ENCODE measurements around the gene HTR1D.
A peak's percentile ranks its signal among the peaks of the same experiment; 100 is the strongest.

HTR1D gene

DNA sequence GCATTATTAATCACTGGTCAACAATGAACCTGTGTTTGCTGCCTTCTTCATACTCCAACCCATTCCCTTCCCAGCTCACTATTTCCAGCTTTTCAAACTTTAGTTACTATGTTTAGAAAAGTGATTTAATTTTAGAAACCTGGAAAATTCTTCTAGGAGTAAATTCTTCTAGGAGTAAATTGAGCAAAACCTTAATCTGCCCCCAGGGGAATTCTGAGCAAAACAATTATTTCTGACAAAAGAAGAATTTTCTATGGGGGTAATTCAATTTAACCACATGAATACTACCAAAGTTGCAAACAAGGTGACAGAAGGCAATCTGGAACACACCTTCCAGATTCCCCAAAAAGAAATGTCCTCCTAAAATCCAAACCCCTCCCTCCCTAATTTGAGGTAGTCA is 50.4 kb downstream of the HTR1D start:
- no peak for DNase-seq (ENCODE audit: low read depth)
- TF ChIP-seq, protein P1, sequence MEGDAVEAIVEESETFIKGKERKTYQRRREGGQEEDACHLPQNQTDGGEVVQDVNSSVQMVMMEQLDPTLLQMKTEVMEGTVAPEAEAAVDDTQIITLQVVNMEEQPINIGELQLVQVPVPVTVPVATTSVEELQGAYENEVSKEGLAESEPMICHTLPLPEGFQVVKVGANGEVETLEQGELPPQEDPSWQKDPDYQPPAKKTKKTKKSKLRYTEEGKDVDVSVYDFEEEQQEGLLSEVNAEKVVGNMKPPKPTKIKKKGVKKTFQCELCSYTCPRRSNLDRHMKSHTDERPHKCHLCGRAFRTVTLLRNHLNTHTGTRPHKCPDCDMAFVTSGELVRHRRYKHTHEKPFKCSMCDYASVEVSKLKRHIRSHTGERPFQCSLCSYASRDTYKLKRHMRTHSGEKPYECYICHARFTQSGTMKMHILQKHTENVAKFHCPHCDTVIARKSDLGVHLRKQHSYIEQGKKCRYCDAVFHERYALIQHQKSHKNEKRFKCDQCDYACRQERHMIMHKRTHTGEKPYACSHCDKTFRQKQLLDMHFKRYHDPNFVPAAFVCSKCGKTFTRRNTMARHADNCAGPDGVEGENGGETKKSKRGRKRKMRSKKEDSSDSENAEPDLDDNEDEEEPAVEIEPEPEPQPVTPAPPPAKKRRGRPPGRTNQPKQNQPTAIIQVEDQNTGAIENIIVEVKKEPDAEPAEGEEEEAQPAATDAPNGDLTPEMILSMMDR (IDR thresholded peaks at IDR 0.05; ENCODE audit: low read length, missing control alignments) = no peak
- peak overlapping the region; percentile 78 for H3K4me3 ChIP-seq (replicated peaks; ENCODE audit: low read depth, low read length)

GRCh38 chr1:23163395-23163794 is 53.9 kb downstream of the HTR1D start:
- H3K4me3 ChIP-seq (replicated peaks; ENCODE audit: low read depth, low read length) = no peak overlapping the region
- TF ChIP-seq, protein P1 (IDR thresholded peaks at IDR 0.05; ENCODE audit: low read length, missing control alignments) = no peak
- peak; percentile 19 for DNase-seq (ENCODE audit: low read depth)

GRCh38 chr1:23159963-23160877 is 57.1 kb downstream of the HTR1D start:
- TF ChIP-seq, protein P1 (IDR thresholded peaks at IDR 0.05; ENCODE audit: low read length, missing control alignments) = no peak
- no peak overlapping the region for H3K4me3 ChIP-seq (replicated peaks; ENCODE audit: low read depth, low read length)
- DNase-seq (ENCODE audit: low read depth) = no peak

- DNase-seq (ENCODE audit: low read depth) = no peak
- TF ChIP-seq, protein P1 (IDR thresholded peaks at IDR 0.05; ENCODE audit: low read length, missing control alignments) = no peak
Measured at GRCh38 chr1:23156940-23157339, 60.4 kb downstream of the HTR1D start.

GRCh38 chr1:23152966-23153684 is 64.2 kb downstream of the HTR1D start:
- no peak overlapping the region for H3K4me3 ChIP-seq (replicated peaks; ENCODE audit: low read depth, low read length)
- DNase-seq (ENCODE audit: low read depth) = no peak
- TF ChIP-seq, protein P1 (IDR thresholded peaks at IDR 0.05; ENCODE audit: low read length, missing control alignments) = no peak

More at GRCh38 chr1:23156940-23157339, 60.4 kb downstream of the HTR1D start:
- H3K4me3 ChIP-seq (replicated peaks; ENCODE audit: low read depth, low read length) = no peak overlapping the region

GRCh38 chr1:23150742-23151141 is 66.6 kb downstream of the HTR1D start:
- TF ChIP-seq, protein P1 (IDR thresholded peaks at IDR 0.05; ENCODE audit: low read length, missing control alignments) = no peak
- no peak for DNase-seq (ENCODE audit: low read depth)
- H3K4me3 ChIP-seq (replicated peaks; ENCODE audit: low read depth, low read length) = no peak overlapping the region
